NCI-H1694 (cell line): Measurements from ENCODE around the gene UIMC1.

Experiments
- DNase-seq: peaks from one replicate; lab custom pipeline; 2025; lab: John Stamatoyannopoulos, UW

UIMC1 gene

DNA sequence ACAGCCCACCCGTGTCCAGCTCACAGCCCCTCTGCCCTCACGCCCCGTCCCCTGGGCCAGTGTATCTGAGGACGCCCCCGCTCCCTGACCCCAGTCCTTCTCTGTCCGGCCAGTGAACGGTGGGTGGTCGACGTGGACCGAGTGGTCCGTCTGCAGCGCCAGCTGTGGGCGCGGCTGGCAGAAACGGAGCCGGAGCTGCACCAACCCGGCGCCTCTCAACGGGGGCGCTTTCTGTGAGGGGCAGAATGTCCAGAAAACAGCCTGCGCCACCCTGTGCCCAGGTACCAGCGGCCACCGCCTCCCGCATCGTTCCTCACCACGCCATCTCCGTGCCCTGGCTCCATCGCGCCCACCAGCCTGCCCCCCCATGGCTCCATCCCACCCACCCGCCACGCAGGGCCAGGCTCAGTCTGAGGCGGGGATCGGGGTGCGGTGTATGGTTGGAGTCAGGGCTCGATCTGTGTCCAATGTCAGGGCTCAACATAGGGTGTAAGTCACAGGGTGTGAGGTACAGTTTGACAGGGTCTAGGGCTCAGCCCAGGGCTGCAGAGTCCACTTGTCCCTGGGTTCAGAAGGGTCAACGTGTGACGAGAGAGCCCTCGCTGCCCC lies 137.0 kb downstream of the UIMC1 start:
- DNase-seq = no peak

- DNase-seq = no peak
Observed at GRCh38 chr5:176868731-176869130, 137.8 kb downstream of the UIMC1 start.

DNA sequence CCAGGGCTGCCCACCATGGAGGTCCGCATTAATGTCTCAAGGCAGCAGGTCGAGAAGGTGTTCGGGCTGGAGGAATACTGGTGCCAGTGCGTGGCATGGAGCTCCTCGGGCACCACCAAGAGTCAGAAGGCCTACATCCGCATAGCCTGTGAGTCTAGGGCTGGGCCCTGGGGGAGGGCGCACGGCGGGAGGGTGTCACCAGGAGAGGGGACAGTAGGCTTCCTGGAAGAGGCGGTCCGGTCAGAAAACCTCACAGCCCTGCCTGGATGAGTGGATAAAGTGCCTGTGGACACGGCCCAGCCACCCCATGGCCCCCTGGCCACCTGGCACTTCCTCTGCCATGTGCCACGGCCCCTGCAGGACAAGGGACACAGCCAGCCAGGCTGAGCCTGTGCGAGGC lies 138.5 kb downstream of the UIMC1 start:
- DNase-seq = no peak

GRCh38 chr5:176866707-176867310 lies 139.8 kb downstream of the UIMC1 start:
- no peak for DNase-seq

DNA sequence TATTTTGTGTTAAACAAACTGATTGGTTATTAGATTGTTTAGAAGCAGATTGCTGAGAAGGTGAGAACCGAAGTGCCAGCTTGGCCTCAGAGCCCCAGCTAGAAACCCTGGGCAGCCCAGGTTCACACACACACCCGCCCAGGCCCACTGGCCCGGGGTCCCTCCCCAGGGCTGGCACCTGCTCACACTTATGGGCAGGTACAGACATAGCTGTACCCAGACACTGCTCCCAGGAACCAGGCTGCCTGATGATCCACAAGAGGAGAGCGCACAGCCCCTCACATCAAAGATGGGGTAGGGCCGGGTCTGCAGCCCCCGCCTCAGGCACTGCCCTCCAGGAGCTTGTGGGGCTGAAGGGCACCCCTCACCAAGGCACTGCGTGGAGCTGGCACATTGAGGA lies 140.6 kb downstream of the UIMC1 start:
- DNase-seq = no peak

GRCh38 chr5:176864755-176865154 lies 141.8 kb downstream of the UIMC1 start:
- no peak for DNase-seq

GRCh38 chr5:176863765-176864098 lies 142.8 kb downstream of the UIMC1 start:
- no peak for DNase-seq

DNA sequence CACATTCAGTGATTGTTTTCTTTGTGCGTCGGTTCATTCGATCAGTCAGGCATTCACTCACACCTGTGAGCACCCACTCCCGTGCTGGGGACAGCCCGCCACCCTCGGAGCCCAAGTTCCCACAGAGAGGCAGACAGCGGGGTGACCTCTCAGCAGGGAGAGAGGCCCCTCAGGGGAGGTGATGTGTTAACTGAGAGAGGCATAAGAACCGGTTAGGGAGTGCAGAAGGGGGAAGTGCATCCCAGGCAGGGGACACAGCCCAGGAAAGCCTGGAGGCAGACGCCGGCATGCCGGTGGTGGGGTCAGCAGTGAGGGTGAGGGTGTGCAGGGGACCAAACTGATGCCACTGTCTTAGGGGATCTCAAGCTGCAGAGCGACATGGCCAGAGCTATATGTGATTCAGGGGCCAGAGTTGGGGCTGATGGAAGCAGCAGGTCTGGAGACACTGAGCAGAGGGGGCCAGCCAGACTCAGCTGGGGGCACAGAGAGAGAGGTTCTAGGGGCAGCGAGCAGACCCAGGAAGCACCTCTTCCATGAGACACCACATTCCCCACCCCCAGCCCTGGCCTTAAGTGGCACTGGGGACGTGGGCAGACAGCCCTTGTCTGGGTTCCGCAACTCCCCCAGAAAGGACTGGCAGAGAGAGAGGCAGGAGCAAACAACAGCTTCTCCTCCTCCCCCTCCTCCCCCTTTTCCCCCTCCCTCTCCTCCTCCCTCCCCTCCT lies 143.4 kb downstream of the UIMC1 start:
- DNase-seq = no peak

GRCh38 chr5:176862330-176862995 lies 144.1 kb downstream of the UIMC1 start:
- no peak for DNase-seq

GRCh38 chr5:176861276-176861675 lies 145.3 kb downstream of the UIMC1 start:
- DNase-seq = no peak

DNA sequence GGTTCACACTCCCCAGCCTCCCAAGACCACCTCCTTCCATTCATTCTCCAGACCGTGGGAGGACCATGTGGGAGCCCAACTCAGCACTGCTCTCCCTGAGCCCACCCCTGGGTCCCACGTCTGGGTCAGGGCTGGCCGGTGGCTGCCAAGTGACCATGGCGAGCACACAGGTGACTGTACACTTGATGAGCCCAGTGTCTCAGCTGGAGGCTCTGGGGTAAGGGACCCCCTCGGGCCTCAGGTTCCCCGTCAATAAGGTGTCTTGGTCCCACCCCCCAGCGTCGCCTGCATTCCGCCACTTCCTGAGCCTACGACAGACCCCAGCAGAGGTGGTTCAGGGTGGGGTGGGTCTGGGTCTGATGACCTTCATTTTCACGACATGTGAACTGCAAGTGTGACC lies 146.2 kb downstream of the UIMC1 start:
- no peak for DNase-seq

GRCh38 chr5:176859916-176860315 lies 146.7 kb downstream of the UIMC1 start:
- no peak for DNase-seq

DNA sequence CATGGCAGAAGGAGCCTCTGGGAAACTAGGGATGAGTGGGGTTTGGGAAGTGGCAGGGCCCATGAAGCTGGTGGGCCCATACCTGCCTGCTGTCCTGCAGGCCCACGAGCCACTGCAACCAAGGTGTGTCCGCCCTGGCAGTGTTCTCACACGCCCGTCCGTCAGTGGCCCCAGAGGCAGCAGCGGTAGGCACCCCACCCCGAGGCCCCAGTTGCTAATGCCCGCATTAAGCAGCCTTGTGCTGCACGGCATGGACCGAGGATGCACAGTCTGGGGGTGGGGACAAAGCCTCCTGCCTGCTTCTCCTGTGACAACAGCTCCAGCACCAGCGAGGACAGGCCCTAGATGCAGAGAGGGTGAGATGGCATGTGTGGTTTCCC lies 148.7 kb downstream of the UIMC1 start:
- DNase-seq = no peak

- DNase-seq = no peak
Observed at GRCh38 chr5:176857216-176857893, 149.2 kb downstream of the UIMC1 start.

GRCh38 chr5:176856746-176857145 lies 149.8 kb downstream of the UIMC1 start:
- no peak for DNase-seq

- no peak for DNase-seq
Observed at GRCh38 chr5:176855598-176855997, 151.0 kb downstream of the UIMC1 start.
